ENCODE results near the gene SURF4. TPM values are rescaled to one million over a fixed set of nuclear protein-coding genes. Genes with fewer than 3 reads are reported as not detected.

SURF4 gene
- polyA plus RNA-seq, 4 donors: 84.1 to 285 (median 170) TPM

GRCh38 chr9:133419005-133419404 is 43.1 kb upstream of the SURF4 start:
- Histone ChIP-seq H3K27ac (ENCODE audit: low read depth in 1 of 3, low read length in 2 of 3) (peak overlapping the region; percentile 78 to 89 (median 86)), H3K4me1 (ENCODE audit: control insufficient read depth in 3 of 3, insufficient read depth in 2 of 3, low read depth in 1 of 3, low read length in 2 of 3) (peaks cover 0 to 14% (median 4%) of the 10 kb centered on the region in 3 donors), H3K4me3 (ENCODE audit: low read depth in 1 of 3, low read length in 3 of 3) (peak overlapping the region in 1 of 3 donors; percentile 89), H3K36me3 (ENCODE audit: control insufficient read depth in 3 of 3, insufficient read depth in 2 of 3, low read depth in 1 of 3, low read length in 3 of 3) (peaks cover 0 to 20% (median 6%) of the 10 kb centered on the region in 3 donors), H3K27me3 (ENCODE audit: control insufficient read depth in 3 of 3, insufficient read depth in 3 of 3, low read length in 3 of 3) (no peaks in the 10 kb centered on the region), H3K9me3 (ENCODE audit: control insufficient read depth in 2 of 2, insufficient read depth in 1 of 2, low read depth in 1 of 2, low read length in 1 of 2) (no peaks in the 10 kb centered on the region)
- FAIRE-seq: no peak
- WGBS, 3 donors: 10 to 51% (median 39%) methylated on average over 13 of the region's 13 CpGs
- peak; percentile 63 to 86 for DNase-seq

DNA sequence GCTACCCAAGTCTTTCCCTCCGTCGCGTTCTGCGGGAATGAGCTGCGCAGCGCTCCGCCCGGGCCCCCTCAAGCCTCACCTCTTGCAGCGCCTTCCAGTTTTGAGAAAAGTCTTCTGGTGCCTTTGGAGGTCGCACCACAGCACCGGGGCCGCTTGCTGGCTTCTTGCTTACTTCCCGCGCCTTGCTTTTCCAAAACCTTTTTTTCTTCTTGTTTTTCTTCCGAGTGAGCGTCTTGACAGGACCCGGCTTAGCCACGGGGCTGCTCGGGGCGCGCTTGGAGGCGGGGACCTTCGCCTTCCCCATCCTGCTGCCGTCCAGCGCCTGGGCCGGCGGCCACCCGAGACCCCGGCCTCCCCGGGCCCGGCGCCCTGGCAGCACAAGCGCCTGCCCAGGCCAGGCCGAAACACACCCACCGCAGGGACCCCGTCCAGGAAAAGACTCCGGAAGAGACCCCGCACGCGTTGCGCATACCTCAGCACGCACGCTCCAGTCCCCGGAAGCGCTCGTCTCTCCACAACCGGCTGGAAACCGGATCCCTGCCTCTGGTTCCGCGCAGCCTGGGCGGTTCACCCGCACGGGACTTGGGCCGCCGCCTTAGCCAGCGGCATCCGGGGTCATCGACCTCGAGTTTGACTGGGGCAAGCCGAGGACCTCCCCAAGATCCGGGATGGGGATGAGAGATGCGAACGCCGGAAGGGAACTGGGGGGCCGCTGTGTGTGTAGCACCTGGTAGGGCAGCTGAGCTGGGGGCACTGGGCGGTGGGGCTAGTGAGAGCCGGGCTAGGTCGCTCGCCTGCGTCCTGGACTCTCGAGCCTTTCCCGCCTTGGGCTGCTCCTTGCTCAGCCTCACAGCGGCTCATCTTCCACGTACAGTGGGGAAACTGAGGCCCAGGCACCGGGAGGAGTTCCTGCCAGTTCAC is 41.9 kb upstream of the SURF4 start, which contains the start of gene REXO4:
TSS of gene REXO4 (minus strand) at position 470 of the 921 bp plus-strand sequence. CDS start at position 304, 166 bp downstream.
- Histone ChIP-seq H3K36me3 (ENCODE audit: control insufficient read depth in 3 of 3, insufficient read depth in 2 of 3, low read depth in 1 of 3, low read length in 3 of 3) (peaks cover 3 to 31% (median 9%) of the 10 kb centered on the region in 3 donors), H3K9me3 (ENCODE audit: control insufficient read depth in 2 of 2, insufficient read depth in 1 of 2, low read depth in 1 of 2, low read length in 1 of 2) (no peaks in the 10 kb centered on the region), H3K27ac (ENCODE audit: low read depth in 1 of 3, low read length in 2 of 3) (peak within 1 kb of the TSS; percentile 78 to 89 (median 86)), H3K4me3 (ENCODE audit: low read depth in 1 of 3, low read length in 3 of 3) (peak within 1 kb of the TSS; percentile 80 to 89 (median 85)), H3K4me1 (ENCODE audit: control insufficient read depth in 3 of 3, insufficient read depth in 2 of 3, low read depth in 1 of 3, low read length in 2 of 3) (peaks cover 0 to 14% (median 4%) of the 10 kb centered on the region in 3 donors), H3K27me3 (ENCODE audit: control insufficient read depth in 3 of 3, insufficient read depth in 3 of 3, low read length in 3 of 3) (no peaks in the 10 kb centered on the region)
- DNase-seq: peak; percentile 91 to 95
- WGBS, 3 donors: 2 to 3% (median 2%) methylated on average over 72 to 75 of the region's 75 CpGs
- FAIRE-seq: no peak

DNA sequence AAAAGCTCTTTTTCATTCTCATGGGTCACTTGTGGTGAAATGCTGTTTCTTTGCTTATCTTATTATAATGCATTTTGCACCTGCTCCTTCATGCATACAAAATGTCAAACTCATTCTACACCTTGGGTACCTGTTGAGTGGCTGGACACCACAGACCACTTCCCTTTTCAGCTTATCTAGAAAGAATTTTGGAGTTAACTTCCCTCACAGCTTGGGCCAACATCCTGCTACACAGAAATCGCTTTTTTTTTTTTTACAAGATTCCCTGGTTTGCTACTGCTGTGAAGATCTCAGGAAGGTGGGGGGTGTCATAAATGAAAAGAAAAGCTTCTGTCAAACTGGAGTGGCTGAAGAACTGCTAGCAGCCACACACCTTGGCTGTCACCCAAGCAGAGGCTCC is 39.3 kb upstream of the SURF4 start:
- WGBS, 3 donors: 67 to 79% (median 76%) methylated on average over 1 of the region's 1 CpG
- no peak for FAIRE-seq
- peaks cover 14 to 56% (median 23%) of the 10 kb centered on the region in 3 donors for H3K36me3 ChIP-seq (ENCODE audit: control insufficient read depth in 3 of 3, insufficient read depth in 2 of 3, low read depth in 1 of 3, low read length in 3 of 3)

DNA sequence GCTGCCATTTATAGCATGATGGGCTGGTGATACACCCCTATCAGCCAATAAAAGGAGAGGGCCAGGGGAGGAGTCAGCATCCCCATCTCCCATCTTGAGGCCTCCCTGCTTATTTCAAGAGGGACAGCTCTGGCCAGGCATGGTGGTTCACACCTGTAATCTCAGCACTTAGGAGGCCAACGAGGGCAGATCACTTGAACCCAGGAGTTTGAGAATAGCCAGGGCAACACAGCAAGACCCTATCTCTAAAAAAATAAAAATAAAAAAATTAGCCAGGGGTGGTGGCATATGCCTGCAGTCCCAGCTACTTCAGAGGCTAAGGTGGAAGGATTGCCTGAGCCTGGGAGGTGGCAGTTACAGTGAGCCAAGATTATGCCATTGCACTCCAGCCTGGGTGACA is 32.2 kb upstream of the SURF4 start:
- Histone ChIP-seq H3K36me3 (ENCODE audit: control insufficient read depth in 3 of 3, insufficient read depth in 2 of 3, low read depth in 1 of 3, low read length in 3 of 3) (peaks cover 19 to 88% (median 22%) of the 10 kb centered on the region in 3 donors), H3K27me3 (ENCODE audit: control insufficient read depth in 3 of 3, insufficient read depth in 3 of 3, low read length in 3 of 3) (no peaks in the 10 kb centered on the region), H3K4me1 (ENCODE audit: control insufficient read depth in 3 of 3, insufficient read depth in 2 of 3, low read depth in 1 of 3, low read length in 2 of 3) (no peaks in the 10 kb centered on the region), H3K4me3 (ENCODE audit: low read depth in 1 of 3, low read length in 3 of 3) (no peak overlapping the region), H3K9me3 (ENCODE audit: control insufficient read depth in 2 of 2, insufficient read depth in 1 of 2, low read depth in 1 of 2, low read length in 1 of 2) (no peaks in the 10 kb centered on the region), H3K27ac (ENCODE audit: low read depth in 1 of 3, low read length in 2 of 3) (no peak overlapping the region)
- DNase-seq (no peak), FAIRE-seq (no peak)
- WGBS, 3 donors: 91 to 96% (median 95%) methylated on average over 1 of the region's 1 CpG

More for the DNA sequence above, 39.3 kb upstream of the SURF4 start:
- H3K27ac ChIP-seq (ENCODE audit: low read depth in 1 of 3, low read length in 2 of 3): no peak overlapping the region
- H3K27me3 ChIP-seq (ENCODE audit: control insufficient read depth in 3 of 3, insufficient read depth in 3 of 3, low read length in 3 of 3): no peaks in the 10 kb centered on the region
- no peaks in the 10 kb centered on the region for H3K9me3 ChIP-seq (ENCODE audit: control insufficient read depth in 2 of 2, insufficient read depth in 1 of 2, low read depth in 1 of 2, low read length in 1 of 2)
- H3K4me3 ChIP-seq (ENCODE audit: low read depth in 1 of 3, low read length in 3 of 3): no peak overlapping the region
- H3K4me1 ChIP-seq (ENCODE audit: control insufficient read depth in 3 of 3, insufficient read depth in 2 of 3, low read depth in 1 of 3, low read length in 2 of 3): peaks cover 0 to 13% (median 4%) of the 10 kb centered on the region in 3 donors
- no peak for DNase-seq

DNA sequence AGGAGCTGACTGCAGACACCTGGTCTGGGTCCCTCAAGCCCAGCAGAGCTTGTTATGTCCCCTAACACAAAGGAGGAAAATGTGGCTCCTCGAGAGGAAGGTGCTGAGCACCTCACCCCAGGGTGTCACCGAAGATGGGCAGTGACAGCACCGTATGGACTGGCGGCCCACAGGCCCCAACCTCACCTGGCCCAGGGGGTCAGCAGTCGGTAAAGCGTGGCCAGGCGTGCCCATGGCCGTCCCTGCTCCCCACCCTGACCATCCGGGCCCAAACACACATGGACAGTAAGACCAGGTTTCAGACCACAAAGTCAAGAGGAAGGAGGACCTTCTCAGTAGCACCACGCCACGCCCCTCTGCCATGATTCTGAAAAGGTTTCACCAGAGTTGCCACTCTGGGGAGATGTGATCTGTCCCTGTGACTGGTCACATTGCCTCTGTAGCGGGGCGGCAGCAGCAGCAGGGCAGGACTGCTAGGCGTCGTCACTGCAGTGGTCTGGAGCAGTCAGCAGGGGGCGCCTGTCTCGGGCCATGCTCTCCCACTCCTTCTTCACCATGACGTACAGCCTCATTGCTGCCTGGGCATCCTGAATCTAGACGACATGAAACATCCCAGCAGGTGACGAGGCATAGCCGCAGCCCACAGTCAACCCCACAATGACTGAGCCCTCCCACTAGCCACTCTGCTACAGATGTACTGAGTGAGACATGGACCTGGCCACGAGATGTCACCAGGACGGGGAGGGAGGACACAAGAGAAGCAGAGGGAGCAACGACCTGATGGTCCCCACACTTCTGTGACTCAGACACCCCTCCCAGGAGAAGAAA is 30.8 kb upstream of the SURF4 start:
- H3K4me1 ChIP-seq (ENCODE audit: control insufficient read depth in 3 of 3, insufficient read depth in 2 of 3, low read depth in 1 of 3, low read length in 2 of 3): no peaks in the 10 kb centered on the region
- no peak for FAIRE-seq
- WGBS, 3 donors: 50 to 53% (median 51%) methylated on average over 24 of the region's 24 CpGs
- no peaks in the 10 kb centered on the region for H3K27me3 ChIP-seq (ENCODE audit: control insufficient read depth in 3 of 3, insufficient read depth in 3 of 3, low read length in 3 of 3)
- H3K4me3 ChIP-seq (ENCODE audit: low read depth in 1 of 3, low read length in 3 of 3): no peak overlapping the region
- no peak overlapping the region for H3K27ac ChIP-seq (ENCODE audit: low read depth in 1 of 3, low read length in 2 of 3)
- peaks cover 16 to 87% (median 19%) of the 10 kb centered on the region in 3 donors for H3K36me3 ChIP-seq (ENCODE audit: control insufficient read depth in 3 of 3, insufficient read depth in 2 of 3, low read depth in 1 of 3, low read length in 3 of 3)
- H3K9me3 ChIP-seq (ENCODE audit: control insufficient read depth in 2 of 2, insufficient read depth in 1 of 2, low read depth in 1 of 2, low read length in 1 of 2): no peaks in the 10 kb centered on the region
- peak; percentile 79 to 85 for DNase-seq

- Histone ChIP-seq H3K4me1 (ENCODE audit: control insufficient read depth in 3 of 3, insufficient read depth in 2 of 3, low read depth in 1 of 3, low read length in 2 of 3) (no peaks in the 10 kb centered on the region), H3K36me3 (ENCODE audit: control insufficient read depth in 3 of 3, insufficient read depth in 2 of 3, low read depth in 1 of 3, low read length in 3 of 3) (peaks cover 10 to 82% (median 14%) of the 10 kb centered on the region in 3 donors), H3K27me3 (ENCODE audit: control insufficient read depth in 3 of 3, insufficient read depth in 3 of 3, low read length in 3 of 3) (no peaks in the 10 kb centered on the region), H3K27ac (ENCODE audit: low read depth in 1 of 3, low read length in 2 of 3) (no peak overlapping the region), H3K4me3 (ENCODE audit: low read depth in 1 of 3, low read length in 3 of 3) (no peak overlapping the region), H3K9me3 (ENCODE audit: control insufficient read depth in 2 of 2, insufficient read depth in 1 of 2, low read depth in 1 of 2, low read length in 1 of 2) (no peaks in the 10 kb centered on the region)
- FAIRE-seq (no peak), DNase-seq (no peak)
- WGBS, 3 donors: 75 to 80% (median 77%) methylated on average over 19 of the region's 19 CpGs
These were observed 29.9 kb upstream of the SURF4 start for GRCh38 chr9:133405508-133406438.

- Histone ChIP-seq H3K9me3 (ENCODE audit: control insufficient read depth in 2 of 2, insufficient read depth in 1 of 2, low read depth in 1 of 2, low read length in 1 of 2) (no peaks in the 10 kb centered on the region), H3K4me3 (ENCODE audit: low read depth in 1 of 3, low read length in 3 of 3) (no peak overlapping the region), H3K27me3 (ENCODE audit: control insufficient read depth in 3 of 3, insufficient read depth in 3 of 3, low read length in 3 of 3) (no peaks in the 10 kb centered on the region), H3K36me3 (ENCODE audit: control insufficient read depth in 3 of 3, insufficient read depth in 2 of 3, low read depth in 1 of 3, low read length in 3 of 3) (peaks cover 5 to 78% (median 6%) of the 10 kb centered on the region in 3 donors), H3K27ac (ENCODE audit: low read depth in 1 of 3, low read length in 2 of 3) (no peak overlapping the region), H3K4me1 (ENCODE audit: control insufficient read depth in 3 of 3, insufficient read depth in 2 of 3, low read depth in 1 of 3, low read length in 2 of 3) (no peaks in the 10 kb centered on the region)
- no peak for DNase-seq
- WGBS, 3 donors: 83 to 88% (median 84%) methylated on average over 11 to 12 of the region's 12 CpGs
- FAIRE-seq: no peak
These were observed 28.7 kb upstream of the SURF4 start for GRCh38 chr9:133404454-133405002.
